Measurements from ENCODE around the gene AP4M1.

GRCh38 chr7:100087055-100087750, 14.2 kb upstream of the AP4M1 start:
- TF ChIP-seq FOXM1 (IDR thresholded peaks at IDR 0.05; ENCODE audit: borderline replicate concordance) (no peak), SP1 (IDR thresholded peaks at IDR 0.05) (no peak), SUZ12 (IDR thresholded peaks at IDR 0.05) (no peak), CTBP1 (IDR thresholded peaks at IDR 0.05; ENCODE audit: borderline replicate concordance) (no peak), HDGF (IDR thresholded peaks at IDR 0.05; ENCODE audit: borderline replicate concordance) (no peak)

Measured in HEK293T (cell line).